Uterine smooth muscle cell (primary cell): ENCODE data around the gene PLD3. TPM values are rescaled to one million over a fixed set of nuclear protein-coding genes. Genes with fewer than 3 reads are reported as not detected.

Experiments used
- total RNA-seq: library from RNA; depleted of rRNA; stranded (reverse); fragments of >200 nt; gene quantifications from 2 replicates; pipeline ENCODE4 v1.2.3, GENCODE V29; 2014

The PLD3 gene
- total RNA-seq = 127 and 267 TPM in 2 replicates

GRCh38 chr19:40348125-40348913, at the start of gene PLD3, which contains the start of gene C19orf47:
TSS of gene PLD3 (plus strand) at chr19:40348695. CDS start at chr19:40366484, 17,789 bp downstream.
TSS of gene C19orf47 (minus strand) at chr19:40348397. CDS start at chr19:40341857, 6,540 bp downstream.

GRCh38 chr19:40390084-40390742, 41.7 kb downstream of the PLD3 start, which contains the start of gene HIPK4:
TSS of gene HIPK4 (minus strand) at chr19:40390181. CDS start at chr19:40389902, 279 bp downstream.

GRCh38 chr19:40413291-40413845, 64.9 kb downstream of the PLD3 start, which contains the start of gene PRX:
TSS of gene PRX (minus strand) at chr19:40413378. CDS start at chr19:40407932, 5,446 bp downstream.

GRCh38 chr19:40425450-40426287, 77.2 kb downstream of the PLD3 start, which contains the start of gene SERTAD1:
TSS of gene SERTAD1 (minus strand) at chr19:40425992. CDS start at chr19:40423546, 2,446 bp downstream.

Other genes starting within 250 kb of the PLD3 start
- 8.4 and 12.7 TPM in 2 replicates for gene MAP3K10, start 157.3 kb upstream of the PLD3 start, total RNA-seq
- not detected in 2 replicates for gene TTC9B, start 130.3 kb upstream of the PLD3 start, total RNA-seq
- gene CCNP, start 122.0 kb upstream of the PLD3 start, total RNA-seq = 0.12 and 0.22 TPM in 2 replicates
- 104 and 105 TPM in 2 replicates for gene AKT2, start 63.4 kb upstream of the PLD3 start, total RNA-seq
- gene C19orf47, start 298 bp upstream of the PLD3 start, total RNA-seq = 5.5 and 8.0 TPM in 2 replicates
- gene HIPK4, start 41.5 kb downstream of the PLD3 start, total RNA-seq = 0.33 TPM in 1 of 2 replicates, not detected in the other
- 1.4 and 3.9 TPM in 2 replicates for gene PRX, start 64.7 kb downstream of the PLD3 start, total RNA-seq
- gene SERTAD1, start 77.3 kb downstream of the PLD3 start, total RNA-seq = 21.4 and 23.4 TPM in 2 replicates
- 19.6 and 26.1 TPM in 2 replicates for gene SERTAD3, start 95.6 kb downstream of the PLD3 start, total RNA-seq
- gene BLVRB, start 117.0 kb downstream of the PLD3 start, total RNA-seq = 106 and 138 TPM in 2 replicates
- gene SPTBN4, start 118.3 kb downstream of the PLD3 start, total RNA-seq = 4.4 and 7.4 TPM in 2 replicates
- 32.9 and 34.4 TPM in 2 replicates for gene SHKBP1, start 228.2 kb downstream of the PLD3 start, total RNA-seq